HepG2 (cell line): ENCODE results near the gene AGAP3. TPM values are rescaled to one million over a fixed set of nuclear protein-coding genes. Genes with fewer than 3 reads are reported as not detected.

Experiments
- CHD2 ChIP-seq: IDR thresholded peaks from 2 replicates; pipeline ENCODE4 v1.6.1; 2011; ENCODE audit warnings: low read depth, low read length, improper control_type of control experiment
- HCFC1 ChIP-seq: fragments of 150-350 bp; IDR thresholded peaks from 2 replicates; pipeline ENCODE4 v1.6.1; 2014; ENCODE audit warnings: low read depth, low read length
- KAT7 ChIP-seq: IDR thresholded peaks from 2 replicates; pipeline ENCODE4 v1.6.1; 2018; ENCODE audit warnings: borderline replicate concordance, missing compliant biosample characterization
- RBM39 ChIP-seq: fragments of 200-400 bp; formaldehyde crosslinking; IDR thresholded peaks from one replicate; pipeline ENCODE4 v1.6.1; 2018; ENCODE audit warnings: antibody characterized with exemption, mild to moderate bottlenecking, low read depth, low read length; ENCODE audit not compliant: poor library complexity, severe bottlenecking
- SALL1 ChIP-seq: sonication (generic); formaldehyde crosslinking; IDR thresholded peaks from 2 replicates; pipeline ENCODE4 v1.8.0; 2022; ENCODE audit warnings: mild to moderate bottlenecking, missing genetic modification reagents
- ZNF430 ChIP-seq: sonication (generic); formaldehyde crosslinking; IDR thresholded peaks from 2 replicates; pipeline ENCODE4 v1.9.0; 2021; ENCODE audit warnings: mild to moderate bottlenecking, missing genetic modification reagents
- ZNF792 ChIP-seq: IDR thresholded peaks from 2 replicates; pipeline ENCODE4 v1.6.1; 2016
- ZSCAN25 ChIP-seq: sonication (generic); formaldehyde crosslinking; IDR thresholded peaks from 2 replicates; pipeline ENCODE4 v1.8.0; 2022; ENCODE audit warnings: mild to moderate bottlenecking, missing genetic modification reagents
- polyA plus RNA-seq, 8 experiments: library from polyadenylated mRNA; depleted of rRNA in 3 of 8; stranded (reverse) in 7 of 8; unstranded in 1 of 8; fragments of >200 nt; fragmentation: Illumina TruSeq in 4 of 8; extraction: Trizol in 4 of 8; gene quantifications; 2 replicates each; pipeline versions ENCODE4 v1.2.1 to v1.2.3, GENCODE V29; 2011 to 2016; ENCODE audit warnings: low read depth in 4 of 8, missing spikeins in 1 of 8, mixed read lengths in 1 of 8; ENCODE audit not compliant: insufficient read depth in 1 of 8
- total RNA-seq, 5 experiments: library from RNA; depleted of rRNA; stranded (reverse); fragments of >200 nt; fragmentation: Illumina TruSeq; extraction: Trizol; gene quantifications; 2 replicates each; pipeline ENCODE4 v1.2.3, GENCODE V29; 2016; ENCODE audit warnings: low read depth in 1 of 5
- TF ChIP-seq, protein P1 (sequence below): sonication (generic); formaldehyde crosslinking; IDR thresholded peaks from 2 replicates; pipeline ENCODE4 v1.8.0; 2022; ENCODE audit warnings: missing genetic modification reagents, mild to moderate bottlenecking, borderline replicate concordance
- TF ChIP-seq, protein P2 (sequence below): sonication (generic); formaldehyde crosslinking; IDR thresholded peaks from 2 replicates; pipeline ENCODE4 v1.5.0; 2020; ENCODE audit warnings: mild to moderate bottlenecking, missing genetic modification reagents
- TF ChIP-seq, protein P3 (sequence below): sonication (generic); formaldehyde crosslinking; IDR thresholded peaks from 2 replicates; pipeline ENCODE4 v1.9.0; 2022; ENCODE audit warnings: missing genetic modification reagents, mild to moderate bottlenecking, borderline replicate concordance
- TF ChIP-seq, protein P4 (sequence below): sonication (generic); formaldehyde crosslinking; IDR thresholded peaks from 2 replicates; pipeline ENCODE4 v1.5.1; 2020; ENCODE audit warnings: mild to moderate bottlenecking, missing genetic modification reagents, moderate library complexity
- TF ChIP-seq, protein P5 (sequence below): sonication (generic); formaldehyde crosslinking; IDR thresholded peaks from 2 replicates; pipeline ENCODE4 v1.5.0; 2020; ENCODE audit warnings: mild to moderate bottlenecking, missing genetic modification reagents, borderline replicate concordance

The AGAP3 gene
- total and polyA plus RNA-seq, 2 of the 13 experiments (the other 11 are each of a cell fraction or from before 2014, with no cell fraction given), result 31.3 to 61.4 TPM

DNA sequence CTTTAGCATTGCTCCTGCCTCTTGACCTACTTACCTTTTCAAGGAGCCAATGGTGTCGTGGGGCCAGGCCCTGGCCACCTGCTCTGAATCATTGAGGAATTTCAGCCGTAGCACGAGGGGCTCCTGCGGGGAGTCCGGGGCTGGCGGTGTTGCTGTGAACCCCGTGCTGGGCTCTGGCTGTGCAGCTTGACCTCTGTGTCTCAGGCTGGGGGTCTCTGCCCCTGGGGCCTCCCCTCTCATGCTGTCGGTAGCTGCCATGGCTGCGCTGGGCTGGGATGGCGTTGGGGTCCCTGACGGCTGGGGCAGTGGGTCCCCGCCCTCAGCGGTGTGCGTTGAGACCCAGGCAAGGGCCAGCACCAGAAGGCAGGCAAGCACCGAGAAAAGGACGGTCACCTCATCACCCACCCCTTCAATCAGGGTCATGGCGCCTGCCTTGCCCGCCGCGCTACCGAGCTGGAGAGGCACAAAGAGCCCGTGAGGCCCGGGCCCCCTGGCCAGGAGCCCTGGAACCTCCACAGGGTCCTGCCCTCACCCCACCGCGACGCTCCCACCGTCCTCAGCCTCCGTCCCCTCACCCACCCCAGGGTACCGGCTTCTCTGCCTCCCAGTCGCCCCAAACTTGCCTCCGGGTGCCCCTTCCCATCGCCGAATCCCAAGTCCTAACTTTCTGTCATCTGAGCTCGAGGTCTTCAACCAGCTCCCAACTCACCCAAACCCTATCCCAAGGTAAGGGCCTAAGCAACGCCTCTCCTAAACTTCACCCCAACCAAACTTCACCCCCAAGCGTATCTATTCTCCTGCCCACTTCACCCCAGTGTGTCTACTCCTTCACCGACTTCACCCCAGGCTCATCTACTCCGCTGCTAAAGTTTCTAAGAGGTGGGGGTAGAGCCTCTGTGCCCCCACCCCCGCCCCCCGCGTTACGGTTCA, 3.9 kb upstream of the AGAP3 start (continued):
- TF ChIP-seq, protein P1, sequence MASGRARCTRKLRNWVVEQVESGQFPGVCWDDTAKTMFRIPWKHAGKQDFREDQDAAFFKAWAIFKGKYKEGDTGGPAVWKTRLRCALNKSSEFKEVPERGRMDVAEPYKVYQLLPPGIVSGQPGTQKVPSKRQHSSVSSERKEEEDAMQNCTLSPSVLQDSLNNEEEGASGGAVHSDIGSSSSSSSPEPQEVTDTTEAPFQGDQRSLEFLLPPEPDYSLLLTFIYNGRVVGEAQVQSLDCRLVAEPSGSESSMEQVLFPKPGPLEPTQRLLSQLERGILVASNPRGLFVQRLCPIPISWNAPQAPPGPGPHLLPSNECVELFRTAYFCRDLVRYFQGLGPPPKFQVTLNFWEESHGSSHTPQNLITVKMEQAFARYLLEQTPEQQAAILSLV (CRISPR knock-in tag), result peak; percentile 46; the same call in 1 of the 2 replicates
- TF ChIP-seq, protein P2, sequence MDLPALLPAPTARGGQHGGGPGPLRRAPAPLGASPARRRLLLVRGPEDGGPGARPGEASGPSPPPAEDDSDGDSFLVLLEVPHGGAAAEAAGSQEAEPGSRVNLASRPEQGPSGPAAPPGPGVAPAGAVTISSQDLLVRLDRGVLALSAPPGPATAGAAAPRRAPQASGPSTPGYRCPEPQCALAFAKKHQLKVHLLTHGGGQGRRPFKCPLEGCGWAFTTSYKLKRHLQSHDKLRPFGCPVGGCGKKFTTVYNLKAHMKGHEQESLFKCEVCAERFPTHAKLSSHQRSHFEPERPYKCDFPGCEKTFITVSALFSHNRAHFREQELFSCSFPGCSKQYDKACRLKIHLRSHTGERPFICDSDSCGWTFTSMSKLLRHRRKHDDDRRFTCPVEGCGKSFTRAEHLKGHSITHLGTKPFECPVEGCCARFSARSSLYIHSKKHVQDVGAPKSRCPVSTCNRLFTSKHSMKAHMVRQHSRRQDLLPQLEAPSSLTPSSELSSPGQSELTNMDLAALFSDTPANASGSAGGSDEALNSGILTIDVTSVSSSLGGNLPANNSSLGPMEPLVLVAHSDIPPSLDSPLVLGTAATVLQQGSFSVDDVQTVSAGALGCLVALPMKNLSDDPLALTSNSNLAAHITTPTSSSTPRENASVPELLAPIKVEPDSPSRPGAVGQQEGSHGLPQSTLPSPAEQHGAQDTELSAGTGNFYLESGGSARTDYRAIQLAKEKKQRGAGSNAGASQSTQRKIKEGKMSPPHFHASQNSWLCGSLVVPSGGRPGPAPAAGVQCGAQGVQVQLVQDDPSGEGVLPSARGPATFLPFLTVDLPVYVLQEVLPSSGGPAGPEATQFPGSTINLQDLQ (CRISPR knock-in tag), result no peak
- no peak for TF ChIP-seq KAT7 (CRISPR knock-in tag)
- TF ChIP-seq ZNF792, result no peak
- no peak for TF ChIP-seq RBM39
- peak; percentile 74 for TF ChIP-seq ZSCAN25 (CRISPR knock-in tag)
- TF ChIP-seq, protein P3, sequence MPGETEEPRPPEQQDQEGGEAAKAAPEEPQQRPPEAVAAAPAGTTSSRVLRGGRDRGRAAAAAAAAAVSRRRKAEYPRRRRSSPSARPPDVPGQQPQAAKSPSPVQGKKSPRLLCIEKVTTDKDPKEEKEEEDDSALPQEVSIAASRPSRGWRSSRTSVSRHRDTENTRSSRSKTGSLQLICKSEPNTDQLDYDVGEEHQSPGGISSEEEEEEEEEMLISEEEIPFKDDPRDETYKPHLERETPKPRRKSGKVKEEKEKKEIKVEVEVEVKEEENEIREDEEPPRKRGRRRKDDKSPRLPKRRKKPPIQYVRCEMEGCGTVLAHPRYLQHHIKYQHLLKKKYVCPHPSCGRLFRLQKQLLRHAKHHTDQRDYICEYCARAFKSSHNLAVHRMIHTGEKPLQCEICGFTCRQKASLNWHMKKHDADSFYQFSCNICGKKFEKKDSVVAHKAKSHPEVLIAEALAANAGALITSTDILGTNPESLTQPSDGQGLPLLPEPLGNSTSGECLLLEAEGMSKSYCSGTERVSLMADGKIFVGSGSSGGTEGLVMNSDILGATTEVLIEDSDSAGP (CRISPR knock-in tag), result 0 out of 2 replicates have a peak, but pooled peaks have one; percentile 6
- TF ChIP-seq, protein P4, sequence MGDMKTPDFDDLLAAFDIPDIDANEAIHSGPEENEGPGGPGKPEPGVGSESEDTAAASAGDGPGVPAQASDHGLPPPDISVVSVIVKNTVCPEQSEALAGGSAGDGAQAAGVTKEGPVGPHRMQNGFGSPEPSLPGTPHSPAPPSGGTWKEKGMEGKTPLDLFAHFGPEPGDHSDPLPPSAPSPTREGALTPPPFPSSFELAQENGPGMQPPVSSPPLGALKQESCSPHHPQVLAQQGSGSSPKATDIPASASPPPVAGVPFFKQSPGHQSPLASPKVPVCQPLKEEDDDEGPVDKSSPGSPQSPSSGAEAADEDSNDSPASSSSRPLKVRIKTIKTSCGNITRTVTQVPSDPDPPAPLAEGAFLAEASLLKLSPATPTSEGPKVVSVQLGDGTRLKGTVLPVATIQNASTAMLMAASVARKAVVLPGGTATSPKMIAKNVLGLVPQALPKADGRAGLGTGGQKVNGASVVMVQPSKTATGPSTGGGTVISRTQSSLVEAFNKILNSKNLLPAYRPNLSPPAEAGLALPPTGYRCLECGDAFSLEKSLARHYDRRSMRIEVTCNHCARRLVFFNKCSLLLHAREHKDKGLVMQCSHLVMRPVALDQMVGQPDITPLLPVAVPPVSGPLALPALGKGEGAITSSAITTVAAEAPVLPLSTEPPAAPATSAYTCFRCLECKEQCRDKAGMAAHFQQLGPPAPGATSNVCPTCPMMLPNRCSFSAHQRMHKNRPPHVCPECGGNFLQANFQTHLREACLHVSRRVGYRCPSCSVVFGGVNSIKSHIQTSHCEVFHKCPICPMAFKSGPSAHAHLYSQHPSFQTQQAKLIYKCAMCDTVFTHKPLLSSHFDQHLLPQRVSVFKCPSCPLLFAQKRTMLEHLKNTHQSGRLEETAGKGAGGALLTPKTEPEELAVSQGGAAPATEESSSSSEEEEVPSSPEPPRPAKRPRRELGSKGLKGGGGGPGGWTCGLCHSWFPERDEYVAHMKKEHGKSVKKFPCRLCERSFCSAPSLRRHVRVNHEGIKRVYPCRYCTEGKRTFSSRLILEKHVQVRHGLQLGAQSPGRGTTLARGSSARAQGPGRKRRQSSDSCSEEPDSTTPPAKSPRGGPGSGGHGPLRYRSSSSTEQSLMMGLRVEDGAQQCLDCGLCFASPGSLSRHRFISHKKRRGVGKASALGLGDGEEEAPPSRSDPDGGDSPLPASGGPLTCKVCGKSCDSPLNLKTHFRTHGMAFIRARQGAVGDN (CRISPR knock-in tag), result peak; percentile 88
- TF ChIP-seq CHD2, result no peak
- TF ChIP-seq, protein P5, sequence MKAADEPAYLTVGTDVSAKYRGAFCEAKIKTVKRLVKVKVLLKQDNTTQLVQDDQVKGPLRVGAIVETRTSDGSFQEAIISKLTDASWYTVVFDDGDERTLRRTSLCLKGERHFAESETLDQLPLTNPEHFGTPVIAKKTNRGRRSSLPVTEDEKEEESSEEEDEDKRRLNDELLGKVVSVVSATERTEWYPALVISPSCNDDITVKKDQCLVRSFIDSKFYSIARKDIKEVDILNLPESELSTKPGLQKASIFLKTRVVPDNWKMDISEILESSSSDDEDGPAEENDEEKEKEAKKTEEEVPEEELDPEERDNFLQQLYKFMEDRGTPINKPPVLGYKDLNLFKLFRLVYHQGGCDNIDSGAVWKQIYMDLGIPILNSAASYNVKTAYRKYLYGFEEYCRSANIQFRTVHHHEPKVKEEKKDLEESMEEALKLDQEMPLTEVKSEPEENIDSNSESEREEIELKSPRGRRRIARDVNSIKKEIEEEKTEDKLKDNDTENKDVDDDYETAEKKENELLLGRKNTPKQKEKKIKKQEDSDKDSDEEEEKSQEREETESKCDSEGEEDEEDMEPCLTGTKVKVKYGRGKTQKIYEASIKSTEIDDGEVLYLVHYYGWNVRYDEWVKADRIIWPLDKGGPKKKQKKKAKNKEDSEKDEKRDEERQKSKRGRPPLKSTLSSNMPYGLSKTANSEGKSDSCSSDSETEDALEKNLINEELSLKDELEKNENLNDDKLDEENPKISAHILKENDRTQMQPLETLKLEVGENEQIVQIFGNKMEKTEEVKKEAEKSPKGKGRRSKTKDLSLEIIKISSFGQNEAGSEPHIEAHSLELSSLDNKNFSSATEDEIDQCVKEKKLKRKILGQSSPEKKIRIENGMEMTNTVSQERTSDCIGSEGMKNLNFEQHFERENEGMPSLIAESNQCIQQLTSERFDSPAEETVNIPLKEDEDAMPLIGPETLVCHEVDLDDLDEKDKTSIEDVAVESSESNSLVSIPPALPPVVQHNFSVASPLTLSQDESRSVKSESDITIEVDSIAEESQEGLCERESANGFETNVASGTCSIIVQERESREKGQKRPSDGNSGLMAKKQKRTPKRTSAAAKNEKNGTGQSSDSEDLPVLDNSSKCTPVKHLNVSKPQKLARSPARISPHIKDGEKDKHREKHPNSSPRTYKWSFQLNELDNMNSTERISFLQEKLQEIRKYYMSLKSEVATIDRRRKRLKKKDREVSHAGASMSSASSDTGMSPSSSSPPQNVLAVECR, result no peak
- peak; percentile 30; the same call in 1 of the 2 replicates for TF ChIP-seq ZNF430
- TF ChIP-seq SALL1 (CRISPR knock-in tag), result peak; percentile 15; the same call in 1 of the 2 replicates
- no peak for TF ChIP-seq HCFC1
